Liver (tissue), 8 donors: ENCODE data around the gene CCR5AS.

ENCODE experiments used
- DNase-seq: peaks from one replicate; pipeline ENCODE4 v3.0.0-alpha.2; 2017; ENCODE audit warnings: low spot score
- H3K27ac ChIP-seq, 2 donors: one replicate each; pipeline ENCODE4 v1.7.0; 2013; ENCODE audit warnings: inconsistent platforms in 2 of 2, low read length in 2 of 2, control low read depth in 1 of 2, low read depth in 1 of 2, mild to moderate bottlenecking in 1 of 2
- H3K27me3 ChIP-seq, 4 donors: one replicate each; pipeline versions ENCODE4 v1.6.1 to v1.7.0; 2013; ENCODE audit warnings: low read length in 3 of 4, inconsistent platforms in 1 of 4, mild to moderate bottlenecking in 1 of 4, moderate library complexity in 1 of 4; ENCODE audit not compliant: control insufficient read depth in 4 of 4, insufficient read depth in 4 of 4
- H3K36me3 ChIP-seq, 4 donors: one replicate each; pipeline versions ENCODE4 v1.6.1 to v1.7.0; 2013; ENCODE audit warnings: low read length in 3 of 4, mild to moderate bottlenecking in 3 of 4, low read depth in 1 of 4, moderate library complexity in 1 of 4; ENCODE audit not compliant: control insufficient read depth in 4 of 4, insufficient read depth in 3 of 4
- H3K4me1 ChIP-seq, 4 donors: one replicate each; pipeline versions ENCODE4 v1.6.1 to v1.7.0; 2013; ENCODE audit warnings: low read length in 3 of 4, mild to moderate bottlenecking in 3 of 4, moderate library complexity in 1 of 4; ENCODE audit not compliant: control insufficient read depth in 4 of 4, insufficient read depth in 4 of 4
- H3K4me3 ChIP-seq, 3 donors: one replicate each; pipeline versions ENCODE4 v1.6.1 to v1.7.0; 2013; ENCODE audit warnings: low read length in 3 of 3, control low read depth in 1 of 3, low read depth in 1 of 3, mild to moderate bottlenecking in 1 of 3
- H3K9ac ChIP-seq, 2 donors: one replicate each; pipeline ENCODE4 v1.7.0; 2013; ENCODE audit warnings: low read length in 2 of 2, mild to moderate bottlenecking in 2 of 2, moderate library complexity in 2 of 2, control low read depth in 1 of 2, low read depth in 1 of 2
- H3K9me3 ChIP-seq, 4 donors: one replicate each; pipeline versions ENCODE4 v1.6.1 to v1.7.0; 2013; ENCODE audit warnings: low read length in 3 of 4; ENCODE audit not compliant: control insufficient read depth in 4 of 4
- EGR1 ChIP-seq, 2 donors: IDR thresholded peaks; 2 replicates each; pipeline ENCODE4 v1.6.1; 2016 to 2018; ENCODE audit warnings: antibody characterized with exemption in 2 of 2, low read depth in 2 of 2
- FOXA1 ChIP-seq: IDR thresholded peaks from 2 replicates; pipeline ENCODE4 v1.6.1; 2016; ENCODE audit warnings: antibody characterized with exemption
- FOXA2 ChIP-seq: IDR thresholded peaks from 2 replicates; pipeline ENCODE4 v1.6.1; 2016; ENCODE audit warnings: antibody characterized with exemption
- GABPA ChIP-seq, 2 donors: IDR thresholded peaks in 1 of 2; conservative IDR thresholded peaks in 1 of 2; 2 replicates each; pipeline ENCODE4 v1.6.1; 2016; ENCODE audit warnings: antibody characterized with exemption in 2 of 2, mild to moderate bottlenecking in 1 of 2, moderate library complexity in 1 of 2
- HNF4A ChIP-seq, 2 donors: conservative IDR thresholded peaks; 2 replicates each; pipeline ENCODE4 v1.6.1; 2016; ENCODE audit warnings: antibody characterized with exemption in 2 of 2, mild to moderate bottlenecking in 2 of 2
- HNF4G ChIP-seq: IDR thresholded peaks from 2 replicates; pipeline ENCODE4 v1.6.1; 2016; ENCODE audit warnings: antibody characterized with exemption
- JUND ChIP-seq, 2 donors: IDR thresholded peaks; 2 replicates each; pipeline ENCODE4 v1.6.1; 2016; ENCODE audit warnings: antibody characterized with exemption in 2 of 2
- NR2F2 ChIP-seq: IDR thresholded peaks from 2 replicates; pipeline ENCODE4 v1.6.1; 2016; ENCODE audit warnings: antibody characterized with exemption
- SP1 ChIP-seq: IDR thresholded peaks from 2 replicates; pipeline ENCODE4 v1.6.1; 2018; ENCODE audit warnings: antibody characterized with exemption, mild to moderate bottlenecking
- TAF1 ChIP-seq: conservative IDR thresholded peaks from 2 replicates; pipeline ENCODE4 v1.6.1; 2016; ENCODE audit warnings: antibody characterized with exemption, mild to moderate bottlenecking
- YY1 ChIP-seq: IDR thresholded peaks from 2 replicates; pipeline ENCODE4 v1.6.1; 2016; ENCODE audit warnings: antibody characterized with exemption, mild to moderate bottlenecking
- WGBS: extraction: QIAGEN DNeasy Blood & Tissue Kit; methylation state at CpG from one replicate; pipeline ENCODE4 v1.1.7; 2013; 5-methylcytosine and 5-hydroxymethylcytosine counted together
- TF ChIP-seq, protein P1 (sequence below): IDR thresholded peaks from 2 replicates; pipeline ENCODE4 v1.6.1; 2016; ENCODE audit warnings: antibody characterized with exemption
- TF ChIP-seq, protein P2 (sequence below): IDR thresholded peaks from 2 replicates; pipeline ENCODE4 v1.6.1; 2016; ENCODE audit warnings: antibody characterized with exemption
- TF ChIP-seq, protein P3 (sequence below): IDR thresholded peaks from 2 replicates; pipeline ENCODE4 v1.6.1; 2016; ENCODE audit warnings: antibody characterized with exemption, mild to moderate bottlenecking
- TF ChIP-seq, protein P4 (sequence below): fragments of 150-350 bp; IDR thresholded peaks from 2 replicates; pipeline ENCODE4 v1.5.1; 2017; ENCODE audit warnings: improper control_type of control experiment, low read depth, low read length; ENCODE audit not compliant: missing input control
- TF ChIP-seq, protein P5 (sequence below): IDR thresholded peaks from 2 replicates; pipeline ENCODE4 v1.6.1; 2016; ENCODE audit warnings: antibody characterized with exemption
- donor health status: healthy.
- donor health status: healthy.
- donor health status: healthy.
- donor health status: healthy.
- donor health status: healthy.

Gene CCR5AS

DNA sequence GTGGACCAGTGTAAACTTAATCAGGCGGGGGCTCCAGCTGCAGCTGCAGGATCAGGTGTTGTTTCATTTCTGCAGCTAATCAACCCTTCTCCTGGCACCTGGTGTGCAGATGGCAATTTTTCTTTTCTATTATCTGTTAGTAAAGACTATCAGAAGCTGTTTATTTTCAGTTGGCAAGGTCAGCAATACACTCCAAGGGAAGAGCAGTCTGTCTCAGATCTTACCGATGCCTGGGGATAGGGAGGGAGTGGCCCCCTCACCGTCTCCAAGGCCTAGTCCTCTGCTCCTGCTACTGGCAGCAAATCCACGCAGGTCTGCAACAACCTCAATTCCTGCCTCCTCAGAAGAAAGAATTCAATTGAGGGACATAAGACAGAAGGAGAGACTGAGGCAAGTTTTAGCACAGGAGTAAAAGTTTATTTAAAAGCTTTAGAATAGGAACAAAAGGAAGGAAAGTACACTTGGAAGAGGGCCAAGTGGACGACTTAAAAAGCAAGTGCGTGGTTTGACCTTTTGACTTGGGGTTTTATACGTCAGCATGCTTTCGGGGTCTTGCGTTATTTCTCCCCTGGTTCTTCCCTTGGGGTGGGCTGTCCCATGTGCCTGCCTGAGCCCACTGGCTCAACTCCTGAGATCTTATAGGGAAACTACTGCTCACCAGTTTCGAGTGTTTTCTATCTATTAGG lies 9.4 kb upstream of the CCR5AS start:
- Histone ChIP-seq H3K36me3 (no peaks in the 10 kb centered on the region), H3K27me3 (no peaks in the 10 kb centered on the region), H3K4me1 (no peaks in the 10 kb centered on the region), H3K9ac (no peak overlapping the region), H3K27ac (no peak overlapping the region), H3K9me3 (no peaks in the 10 kb centered on the region), H3K4me3 (no peak overlapping the region)
- WGBS, result 67% methylated on average over 10 of the region's 10 CpGs
- DNase-seq, result no peak
- TF ChIP-seq HNF4A (conservative IDR thresholded peaks at IDR 0.05) (no peak), NR2F2 (no peak), EGR1 (IDR thresholded peaks at IDR 0.05; ENCODE audit: low read depth in 2 of 2) (no peak), FOXA1 (no peak), JUND (IDR thresholded peaks at IDR 0.05) (no peak), TAF1 (no peak), YY1 (no peak)
- TF ChIP-seq, protein P1, sequence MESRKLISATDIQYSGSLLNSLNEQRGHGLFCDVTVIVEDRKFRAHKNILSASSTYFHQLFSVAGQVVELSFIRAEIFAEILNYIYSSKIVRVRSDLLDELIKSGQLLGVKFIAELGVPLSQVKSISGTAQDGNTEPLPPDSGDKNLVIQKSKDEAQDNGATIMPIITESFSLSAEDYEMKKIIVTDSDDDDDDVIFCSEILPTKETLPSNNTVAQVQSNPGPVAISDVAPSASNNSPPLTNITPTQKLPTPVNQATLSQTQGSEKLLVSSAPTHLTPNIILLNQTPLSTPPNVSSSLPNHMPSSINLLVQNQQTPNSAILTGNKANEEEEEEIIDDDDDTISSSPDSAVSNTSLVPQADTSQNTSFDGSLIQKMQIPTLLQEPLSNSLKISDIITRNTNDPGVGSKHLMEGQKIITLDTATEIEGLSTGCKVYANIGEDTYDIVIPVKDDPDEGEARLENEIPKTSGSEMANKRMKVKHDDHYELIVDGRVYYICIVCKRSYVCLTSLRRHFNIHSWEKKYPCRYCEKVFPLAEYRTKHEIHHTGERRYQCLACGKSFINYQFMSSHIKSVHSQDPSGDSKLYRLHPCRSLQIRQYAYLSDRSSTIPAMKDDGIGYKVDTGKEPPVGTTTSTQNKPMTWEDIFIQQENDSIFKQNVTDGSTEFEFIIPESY, result no peak

DNA sequence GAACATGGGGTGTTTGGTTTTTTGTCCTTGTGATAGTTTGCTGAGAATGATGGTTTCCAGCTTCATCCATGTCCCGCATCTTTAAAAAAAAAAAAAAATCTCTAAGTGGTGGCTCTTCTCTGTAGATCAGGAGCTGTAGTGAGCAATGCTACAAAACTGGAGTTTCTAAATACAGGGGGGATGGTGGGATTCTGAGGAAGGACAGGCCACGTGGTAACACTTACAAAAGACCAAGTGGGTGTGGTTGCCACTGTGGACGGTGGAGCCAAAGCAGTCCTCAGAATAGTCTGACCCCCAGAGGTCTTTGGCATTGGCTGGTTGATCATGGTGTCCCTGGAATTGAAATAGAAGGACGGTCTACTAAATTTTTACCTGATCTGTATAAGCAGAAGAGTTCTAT lies 7.9 kb upstream of the CCR5AS start:
- no peak overlapping the region for H3K27ac ChIP-seq
- no peaks in the 10 kb centered on the region for H3K9me3 ChIP-seq
- no peak overlapping the region for H3K4me3 ChIP-seq
- TF ChIP-seq NR2F2 (no peak), YY1 (no peak), SP1 (no peak), FOXA2 (no peak), EGR1 (IDR thresholded peaks at IDR 0.05; ENCODE audit: low read depth in 2 of 2) (no peak), HNF4A (conservative IDR thresholded peaks at IDR 0.05) (no peak), TAF1 (no peak), JUND (IDR thresholded peaks at IDR 0.05) (no peak), GABPA (IDR thresholded peaks at IDR 0.05 in 1 of 2, conservative IDR thresholded peaks at IDR 0.05 in 1 of 2) (no peak), FOXA1 (no peak), HNF4G (no peak)
- TF ChIP-seq, protein P2, sequence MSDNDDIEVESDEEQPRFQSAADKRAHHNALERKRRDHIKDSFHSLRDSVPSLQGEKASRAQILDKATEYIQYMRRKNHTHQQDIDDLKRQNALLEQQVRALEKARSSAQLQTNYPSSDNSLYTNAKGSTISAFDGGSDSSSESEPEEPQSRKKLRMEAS, result no peak
- TF ChIP-seq, protein P3, sequence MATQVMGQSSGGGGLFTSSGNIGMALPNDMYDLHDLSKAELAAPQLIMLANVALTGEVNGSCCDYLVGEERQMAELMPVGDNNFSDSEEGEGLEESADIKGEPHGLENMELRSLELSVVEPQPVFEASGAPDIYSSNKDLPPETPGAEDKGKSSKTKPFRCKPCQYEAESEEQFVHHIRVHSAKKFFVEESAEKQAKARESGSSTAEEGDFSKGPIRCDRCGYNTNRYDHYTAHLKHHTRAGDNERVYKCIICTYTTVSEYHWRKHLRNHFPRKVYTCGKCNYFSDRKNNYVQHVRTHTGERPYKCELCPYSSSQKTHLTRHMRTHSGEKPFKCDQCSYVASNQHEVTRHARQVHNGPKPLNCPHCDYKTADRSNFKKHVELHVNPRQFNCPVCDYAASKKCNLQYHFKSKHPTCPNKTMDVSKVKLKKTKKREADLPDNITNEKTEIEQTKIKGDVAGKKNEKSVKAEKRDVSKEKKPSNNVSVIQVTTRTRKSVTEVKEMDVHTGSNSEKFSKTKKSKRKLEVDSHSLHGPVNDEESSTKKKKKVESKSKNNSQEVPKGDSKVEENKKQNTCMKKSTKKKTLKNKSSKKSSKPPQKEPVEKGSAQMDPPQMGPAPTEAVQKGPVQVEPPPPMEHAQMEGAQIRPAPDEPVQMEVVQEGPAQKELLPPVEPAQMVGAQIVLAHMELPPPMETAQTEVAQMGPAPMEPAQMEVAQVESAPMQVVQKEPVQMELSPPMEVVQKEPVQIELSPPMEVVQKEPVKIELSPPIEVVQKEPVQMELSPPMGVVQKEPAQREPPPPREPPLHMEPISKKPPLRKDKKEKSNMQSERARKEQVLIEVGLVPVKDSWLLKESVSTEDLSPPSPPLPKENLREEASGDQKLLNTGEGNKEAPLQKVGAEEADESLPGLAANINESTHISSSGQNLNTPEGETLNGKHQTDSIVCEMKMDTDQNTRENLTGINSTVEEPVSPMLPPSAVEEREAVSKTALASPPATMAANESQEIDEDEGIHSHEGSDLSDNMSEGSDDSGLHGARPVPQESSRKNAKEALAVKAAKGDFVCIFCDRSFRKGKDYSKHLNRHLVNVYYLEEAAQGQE, result no peak
- TF ChIP-seq, protein P4, sequence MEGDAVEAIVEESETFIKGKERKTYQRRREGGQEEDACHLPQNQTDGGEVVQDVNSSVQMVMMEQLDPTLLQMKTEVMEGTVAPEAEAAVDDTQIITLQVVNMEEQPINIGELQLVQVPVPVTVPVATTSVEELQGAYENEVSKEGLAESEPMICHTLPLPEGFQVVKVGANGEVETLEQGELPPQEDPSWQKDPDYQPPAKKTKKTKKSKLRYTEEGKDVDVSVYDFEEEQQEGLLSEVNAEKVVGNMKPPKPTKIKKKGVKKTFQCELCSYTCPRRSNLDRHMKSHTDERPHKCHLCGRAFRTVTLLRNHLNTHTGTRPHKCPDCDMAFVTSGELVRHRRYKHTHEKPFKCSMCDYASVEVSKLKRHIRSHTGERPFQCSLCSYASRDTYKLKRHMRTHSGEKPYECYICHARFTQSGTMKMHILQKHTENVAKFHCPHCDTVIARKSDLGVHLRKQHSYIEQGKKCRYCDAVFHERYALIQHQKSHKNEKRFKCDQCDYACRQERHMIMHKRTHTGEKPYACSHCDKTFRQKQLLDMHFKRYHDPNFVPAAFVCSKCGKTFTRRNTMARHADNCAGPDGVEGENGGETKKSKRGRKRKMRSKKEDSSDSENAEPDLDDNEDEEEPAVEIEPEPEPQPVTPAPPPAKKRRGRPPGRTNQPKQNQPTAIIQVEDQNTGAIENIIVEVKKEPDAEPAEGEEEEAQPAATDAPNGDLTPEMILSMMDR, result no peak
- TF ChIP-seq, protein P5, sequence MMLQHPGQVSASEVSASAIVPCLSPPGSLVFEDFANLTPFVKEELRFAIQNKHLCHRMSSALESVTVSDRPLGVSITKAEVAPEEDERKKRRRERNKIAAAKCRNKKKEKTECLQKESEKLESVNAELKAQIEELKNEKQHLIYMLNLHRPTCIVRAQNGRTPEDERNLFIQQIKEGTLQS, result no peak
- H3K9ac ChIP-seq, result no peak overlapping the region
- no peaks in the 10 kb centered on the region for H3K4me1 ChIP-seq
- 82% methylated on average over 4 of the region's 4 CpGs for WGBS
- DNase-seq, result no peak
- H3K27me3 ChIP-seq, result no peaks in the 10 kb centered on the region
- H3K36me3 ChIP-seq, result no peaks in the 10 kb centered on the region
